Cardiac muscle cell (in vitro differentiated cells and primary cell): ENCODE measurements around the gene ARHGEF3. TPM values are rescaled to one million over a fixed set of nuclear protein-coding genes. Genes with fewer than 3 reads are reported as not detected.
A peak's percentile ranks its signal among the peaks of the same experiment; 100 is the strongest.

Experiments used
- DNase-seq, 2 donors: peaks; one replicate each; pipeline versions ENCODE4 v3.0.0 to v3.0.0-alpha.2; 2010 to 2017; ENCODE audit warnings: low read depth in 1 of 2, low spot score in 1 of 2
- H3K27ac ChIP-seq: fragments of 200-600 bp; sonication (generic); 2 replicates; pipeline ENCODE4 v1.5.1; 2016
- H3K27me3 ChIP-seq: fragments of 200-600 bp; sonication (generic); 2 replicates; pipeline ENCODE4 v1.6.0; 2016; ENCODE audit warnings: control low read depth
- H3K36me3 ChIP-seq: fragments of 200-600 bp; sonication (generic); 2 replicates; pipeline ENCODE4 v1.5.1; 2016; ENCODE audit warnings: control low read depth
- H3K4me1 ChIP-seq: fragments of 200-600 bp; sonication (generic); 2 replicates; pipeline ENCODE4 v1.8.1; 2017; ENCODE audit warnings: low read depth, mild to moderate bottlenecking, mixed run types
- H3K4me3 ChIP-seq: fragments of 200-600 bp; sonication (generic); 2 replicates; pipeline ENCODE4 v1.5.1; 2016; ENCODE audit warnings: mild to moderate bottlenecking
- H3K9me3 ChIP-seq: fragments of 200-600 bp; sonication (generic); 2 replicates; pipeline ENCODE4 v1.5.1; 2017; ENCODE audit warnings: low read depth, mild to moderate bottlenecking, control low read depth
- CTCF ChIP-seq: IDR thresholded peaks from 2 replicates; pipeline ENCODE4 v1.5.1; 2012; ENCODE audit warnings: low read depth, mild to moderate bottlenecking, low read length
- polyA plus RNA-seq: library from polyadenylated mRNA; unstranded; fragments of >200 nt; fragmentation: Nextera tagmentation; extraction: Ambion mirVana; gene quantifications from 2 replicates; pipeline ENCODE4 v1.2.1, GENCODE V29; 2016
- total RNA-seq: library from RNA; depleted of rRNA; stranded (reverse); fragments of >200 nt; gene quantifications from 2 replicates; pipeline ENCODE4 v1.2.3, GENCODE V29; 2016

ARHGEF3 gene
- total RNA-seq (9.4 and 12.8 TPM in 2 replicates), polyA plus RNA-seq (9.3 and 10.3 TPM in 2 replicates)

- Histone ChIP-seq H3K36me3 (no peaks in the 10 kb centered on the region), H3K9me3 (no peaks in the 10 kb centered on the region), H3K27me3 (peaks cover 4% of the 10 kb centered on the region), H3K27ac (no peak within 1 kb of the TSS), H3K4me3 (peak within 1 kb of the TSS; percentile 43), H3K4me1 (peaks cover 3% of the 10 kb centered on the region)
- TF ChIP-seq CTCF, result peak; percentile 61
- peak; percentile 82 to 85 for DNase-seq
Measured at GRCh38 chr3:56801662-56802377, at the start of gene ARHGEF3. Gene ARHGEF3 (minus strand): TSS chr3:56801949. CDS start chr3:56801798, 151 bp downstream.

GRCh38 chr3:56849698-56850097 is 47.9 kb upstream of the ARHGEF3 start:
- Histone ChIP-seq H3K27me3 (no peaks in the 10 kb centered on the region), H3K9me3 (no peaks in the 10 kb centered on the region), H3K27ac (no peak overlapping the region), H3K36me3 (no peaks in the 10 kb centered on the region), H3K4me1 (no peaks in the 10 kb centered on the region), H3K4me3 (no peak overlapping the region)
- TF ChIP-seq CTCF, result no peak
- no peak for DNase-seq

- H3K4me3 ChIP-seq, result no peak overlapping the region
- H3K27ac ChIP-seq, result no peak overlapping the region
- TF ChIP-seq CTCF, result no peak
- no peaks in the 10 kb centered on the region for H3K36me3 ChIP-seq
- DNase-seq, result no peak
- no peaks in the 10 kb centered on the region for H3K9me3 ChIP-seq
- H3K4me1 ChIP-seq, result no peaks in the 10 kb centered on the region
- H3K27me3 ChIP-seq, result no peaks in the 10 kb centered on the region
Measured at GRCh38 chr3:56845505-56845904, 43.8 kb upstream of the ARHGEF3 start.

GRCh38 chr3:56844536-56844935 is 42.8 kb upstream of the ARHGEF3 start:
- Histone ChIP-seq H3K27ac (no peak overlapping the region), H3K27me3 (no peaks in the 10 kb centered on the region), H3K9me3 (no peaks in the 10 kb centered on the region), H3K4me3 (no peak overlapping the region), H3K36me3 (no peaks in the 10 kb centered on the region), H3K4me1 (no peaks in the 10 kb centered on the region)
- TF ChIP-seq CTCF, result no peak
- no peak for DNase-seq

- no peak overlapping the region for H3K27ac ChIP-seq
- no peaks in the 10 kb centered on the region for H3K36me3 ChIP-seq
- H3K9me3 ChIP-seq, result no peaks in the 10 kb centered on the region
- DNase-seq, result peak in 1 of 2 donors; percentile 46
- no peaks in the 10 kb centered on the region for H3K4me1 ChIP-seq
- no peak for TF ChIP-seq CTCF
- no peaks in the 10 kb centered on the region for H3K27me3 ChIP-seq
- H3K4me3 ChIP-seq, result no peak overlapping the region
Measured at GRCh38 chr3:56839784-56840715, 38.3 kb upstream of the ARHGEF3 start.
